GM19193 (cell line): Measurements from ENCODE around the gene ZMYM5.

Experiments
- POLR2A ChIP-seq: IDR thresholded peaks from 4 replicates; pipeline ENCODE4 v1.6.1; 2011; ENCODE audit not compliant: insufficient read depth, insufficient read length; ENCODE audit errors: extremely low read depth

The ZMYM5 gene

GRCh38 chr13:19845758-19846157, 17.7 kb downstream of the ZMYM5 start:
- TF ChIP-seq POLR2A = no peak

DNA sequence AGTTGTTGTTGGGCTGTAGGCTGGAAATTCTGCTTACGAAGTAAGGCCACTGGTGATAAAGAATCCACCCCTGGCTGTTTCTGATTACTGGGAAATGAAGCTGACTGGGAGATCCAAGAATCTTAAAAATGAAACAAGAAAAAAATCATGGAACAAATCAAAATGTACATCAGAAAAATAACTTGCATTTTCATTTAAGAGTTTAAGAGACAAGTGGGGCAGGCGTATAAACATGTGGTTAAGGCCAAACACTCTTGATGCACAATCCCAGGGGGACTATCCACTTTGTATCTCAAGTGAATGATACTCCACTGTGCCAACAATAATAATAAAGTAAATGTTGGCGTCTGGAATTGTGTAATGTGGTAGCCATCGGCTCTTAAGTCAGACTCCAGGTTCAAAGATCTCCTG, 24.6 kb downstream of the ZMYM5 start:
- no peak for TF ChIP-seq POLR2A

- TF ChIP-seq POLR2A = no peak
Measured at GRCh38 chr13:19836472-19836871, 27.0 kb downstream of the ZMYM5 start.

DNA sequence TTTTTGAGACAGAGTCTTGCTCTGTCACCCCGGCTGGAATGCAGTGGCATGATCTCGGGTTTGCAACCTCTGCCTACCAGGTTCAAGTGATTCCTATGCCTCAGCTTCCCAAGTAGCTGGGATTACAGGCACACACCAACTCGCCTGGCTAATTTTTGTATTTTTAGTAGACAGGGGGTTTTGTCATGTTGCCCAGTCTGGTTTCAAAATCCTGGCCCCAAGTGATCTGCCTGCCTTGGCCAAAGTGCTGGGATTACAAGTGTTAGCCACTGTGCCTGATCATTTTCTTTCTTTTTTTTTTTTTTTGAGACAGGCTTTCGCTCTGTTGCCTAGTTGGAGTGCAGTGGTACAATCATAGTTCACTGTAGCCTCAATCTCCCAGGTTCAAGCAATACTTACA, 28.7 kb downstream of the ZMYM5 start:
- TF ChIP-seq POLR2A = no peak

DNA sequence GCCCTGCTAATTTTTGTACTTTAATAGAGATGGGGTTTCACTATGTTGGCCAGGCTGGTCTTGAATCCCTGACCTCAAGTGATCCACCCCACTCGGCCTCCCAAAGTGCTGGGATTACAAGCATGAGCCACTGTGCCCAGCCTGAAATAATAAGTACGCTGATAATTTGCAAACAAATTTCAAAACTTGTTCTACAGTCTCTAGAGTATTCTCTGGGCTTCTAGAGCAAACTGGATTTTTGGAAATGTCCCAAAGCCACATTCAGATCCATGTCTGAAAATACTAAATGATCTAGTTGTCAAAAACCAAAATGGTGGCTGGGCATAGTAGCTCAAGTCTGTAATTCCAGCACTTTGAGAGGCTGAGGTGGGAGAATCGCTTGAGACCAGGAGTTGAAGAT, 40.8 kb downstream of the ZMYM5 start:
- no peak for TF ChIP-seq POLR2A

DNA sequence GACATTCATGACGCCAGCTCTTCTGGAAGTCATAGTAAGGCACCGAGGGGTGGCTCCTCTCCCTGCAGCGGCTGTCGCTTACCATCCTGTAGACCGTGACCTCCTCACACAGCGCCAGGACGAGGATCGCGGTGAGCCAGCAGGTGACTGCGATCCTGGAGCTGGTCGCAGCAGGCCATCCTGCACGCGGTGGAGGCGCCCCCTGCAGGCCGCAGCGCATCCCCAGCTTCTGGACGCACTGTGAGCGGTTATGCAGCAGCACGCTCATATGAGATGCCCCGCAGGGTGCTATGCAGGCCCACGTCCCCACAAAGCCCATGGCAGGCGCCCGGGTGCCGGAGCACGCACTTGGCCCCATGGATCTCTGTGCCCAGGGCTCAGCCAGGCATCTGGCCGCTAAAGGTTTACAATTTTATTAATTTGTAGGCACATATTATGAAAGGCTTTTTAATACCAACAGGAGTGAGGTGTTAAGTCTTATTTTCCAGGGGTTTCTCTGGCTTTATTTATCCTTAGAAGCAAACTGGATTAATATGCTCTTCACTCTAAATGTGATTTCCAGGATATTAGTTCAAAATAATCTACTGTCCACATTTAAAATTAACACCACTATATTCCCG, 45.1 kb downstream of the ZMYM5 start:
- no peak for TF ChIP-seq POLR2A

- no peak for TF ChIP-seq POLR2A
Measured at GRCh38 chr13:19817510-19818158, 45.8 kb downstream of the ZMYM5 start.

DNA sequence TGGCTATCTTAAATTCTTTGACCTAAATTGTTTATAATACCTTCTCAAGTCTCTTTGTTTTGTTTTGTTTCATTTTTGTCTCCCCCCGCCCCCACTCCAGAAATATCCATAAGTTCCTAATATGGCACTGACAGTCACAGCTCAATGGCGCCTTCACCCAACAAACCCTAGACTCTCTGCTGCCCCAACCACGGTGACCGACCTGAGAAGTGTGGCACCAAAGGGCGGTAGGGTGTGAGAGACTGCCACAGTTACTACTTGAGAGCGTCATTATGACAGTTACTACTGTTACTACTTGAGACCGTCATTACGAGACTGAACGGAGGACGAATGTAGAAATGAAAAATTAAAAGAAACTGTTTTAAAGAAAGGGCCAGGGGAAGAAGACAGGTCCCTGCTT, 46.3 kb downstream of the ZMYM5 start:
- no peak for TF ChIP-seq POLR2A

- TF ChIP-seq POLR2A = no peak
Measured at GRCh38 chr13:19810996-19811881, 52.2 kb downstream of the ZMYM5 start.

- TF ChIP-seq POLR2A = no peak
Measured at GRCh38 chr13:19810151-19810550, 53.3 kb downstream of the ZMYM5 start.

DNA sequence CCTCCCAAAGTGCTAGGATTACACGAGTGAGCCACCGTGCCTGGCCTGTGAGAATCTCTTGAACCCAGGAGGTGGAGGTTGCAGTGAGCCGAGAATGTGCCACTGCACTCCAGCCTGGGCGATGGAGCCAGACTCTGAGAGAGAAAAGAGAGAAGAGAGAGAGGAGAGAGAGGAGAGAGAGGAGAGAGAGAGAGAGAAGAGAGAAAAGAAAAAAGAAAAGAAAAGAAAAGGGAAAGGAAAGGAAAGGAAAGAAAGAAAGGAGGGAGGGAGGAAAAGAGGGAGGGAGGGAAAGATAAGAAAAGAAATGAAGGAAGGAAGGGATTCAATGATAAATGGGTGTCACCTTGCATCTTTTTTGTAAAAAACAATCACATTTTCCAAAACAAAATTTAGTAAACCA, 57.7 kb downstream of the ZMYM5 start:
- no peak for TF ChIP-seq POLR2A

- no peak for TF ChIP-seq POLR2A
Measured at GRCh38 chr13:19795956-19796355, 67.5 kb downstream of the ZMYM5 start.

- TF ChIP-seq POLR2A = no peak
Measured at GRCh38 chr13:19794631-19795030, 68.8 kb downstream of the ZMYM5 start.

- TF ChIP-seq POLR2A = no peak
Measured at GRCh38 chr13:19791953-19792537, 71.4 kb downstream of the ZMYM5 start.
